ENCODE data around the gene CACNA1E.

Gene CACNA1E

DNA sequence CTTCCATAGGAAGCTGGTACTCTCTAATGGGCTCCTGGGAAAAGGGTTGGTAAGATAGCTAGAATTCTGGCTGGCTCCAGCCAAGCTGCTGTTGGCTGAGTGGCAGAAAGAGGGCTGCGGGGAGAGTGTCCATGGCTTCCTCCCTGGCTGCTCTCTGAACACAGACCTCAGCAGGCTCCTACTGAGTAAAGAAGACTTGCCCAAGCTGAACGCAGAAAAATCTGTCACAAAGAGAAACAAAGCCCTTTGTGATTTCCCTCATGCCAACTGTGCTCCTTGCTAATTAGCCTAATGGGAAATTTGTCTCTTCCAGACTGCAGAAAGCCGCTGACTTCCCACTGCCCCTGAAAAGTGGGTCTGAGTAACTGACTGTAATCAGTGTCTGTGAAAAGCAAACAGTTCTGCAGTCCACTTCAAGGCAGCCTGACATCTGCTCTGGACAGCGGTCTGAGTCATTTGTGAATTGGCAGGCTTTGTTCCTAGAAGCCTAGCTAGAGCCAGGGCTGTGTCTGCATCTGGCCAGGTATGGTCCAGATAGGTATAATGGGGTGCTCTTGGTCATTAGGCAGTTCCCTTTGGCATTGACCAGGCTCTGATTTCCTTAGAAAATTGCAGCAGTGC is 295.4 kb downstream of the CACNA1E start:
- no peak for DNase-seq

GRCh38 chr1:181779343-181779742 is 296.0 kb downstream of the CACNA1E start:
- no peak for DNase-seq

DNA sequence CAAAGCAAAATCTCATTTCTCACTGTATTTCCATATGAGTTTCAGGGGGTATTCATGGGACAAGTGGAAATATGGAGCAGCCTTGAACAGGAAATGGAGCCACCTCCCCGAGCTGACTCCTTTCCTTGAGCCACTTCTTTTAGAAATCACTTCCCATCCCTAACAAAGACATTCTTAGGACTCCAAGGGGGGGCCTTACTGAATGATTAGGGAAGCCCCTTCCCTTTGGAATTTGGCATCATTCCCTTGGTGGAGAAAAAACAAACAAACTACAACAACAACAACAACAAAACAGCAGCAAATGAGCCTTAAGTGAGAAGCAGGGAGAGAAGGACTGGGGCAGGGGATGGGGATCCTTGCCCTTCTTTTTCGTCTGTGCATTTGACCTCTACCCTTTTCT is 299.9 kb downstream of the CACNA1E start:
- no peak for DNase-seq

- no peak for DNase-seq
Measured at GRCh38 chr1:181784039-181784683, 300.8 kb downstream of the CACNA1E start.

GRCh38 chr1:181789395-181789794 is 306.1 kb downstream of the CACNA1E start:
- DNase-seq = no peak

DNA sequence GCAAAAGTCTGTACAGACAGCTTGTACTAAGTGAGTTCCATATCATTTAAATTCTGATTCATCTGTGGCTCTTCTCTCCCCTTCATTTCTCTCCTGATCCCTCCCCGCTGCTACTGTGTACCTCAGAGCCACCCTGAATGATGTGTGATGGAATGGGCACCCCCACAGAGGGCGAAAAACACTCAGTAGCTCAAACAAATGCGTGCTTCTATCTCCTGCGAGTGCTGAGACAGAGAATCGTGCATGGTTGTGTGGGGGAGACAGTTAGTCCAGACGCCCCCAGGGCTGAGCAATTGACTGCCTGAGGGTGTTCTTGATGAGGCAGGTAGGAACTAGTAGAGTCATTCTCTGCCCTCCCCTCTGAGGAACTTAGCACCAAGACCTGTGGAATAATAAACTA is 308.4 kb downstream of the CACNA1E start:
- no peak for DNase-seq

DNA sequence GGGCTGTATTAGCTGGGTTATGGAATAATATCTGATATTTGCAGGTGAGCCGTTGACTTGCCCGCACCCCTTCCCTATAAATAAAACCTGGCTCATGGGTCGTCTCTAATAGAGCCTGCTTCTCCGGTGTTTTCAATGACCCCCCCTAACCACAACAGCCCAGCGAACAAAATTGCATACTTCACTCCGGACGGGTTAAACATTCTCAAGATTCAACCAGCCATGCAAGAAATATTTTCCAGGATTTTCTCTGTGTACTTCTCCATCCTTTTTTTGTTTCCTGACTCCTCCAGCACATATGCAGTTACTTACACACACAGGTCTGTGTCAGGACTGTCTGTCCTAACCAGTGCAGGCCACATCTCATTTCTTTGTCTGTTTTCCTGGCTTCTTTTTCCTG is 310.5 kb downstream of the CACNA1E start:
- no peak for DNase-seq

DNA sequence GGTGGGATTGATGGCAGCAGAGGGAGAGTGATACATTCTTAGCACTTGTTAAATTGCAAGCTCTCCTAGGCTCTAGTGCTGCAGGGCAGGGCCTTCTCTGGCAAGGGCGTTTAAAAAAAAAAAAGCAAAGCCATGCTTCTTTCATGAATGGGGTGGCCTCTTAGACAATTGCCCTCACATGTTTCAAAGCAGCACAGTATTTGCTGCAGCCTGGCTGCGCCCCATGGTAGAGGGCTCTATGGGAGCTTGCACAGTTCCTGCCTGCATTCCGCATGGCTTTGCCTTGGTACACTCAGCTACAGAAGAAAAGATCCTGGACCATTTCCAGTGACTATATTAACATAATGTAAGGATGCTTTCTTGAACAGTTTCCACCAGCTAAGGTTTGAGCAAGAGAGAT is 311.0 kb downstream of the CACNA1E start:
- no peak for DNase-seq

DNA sequence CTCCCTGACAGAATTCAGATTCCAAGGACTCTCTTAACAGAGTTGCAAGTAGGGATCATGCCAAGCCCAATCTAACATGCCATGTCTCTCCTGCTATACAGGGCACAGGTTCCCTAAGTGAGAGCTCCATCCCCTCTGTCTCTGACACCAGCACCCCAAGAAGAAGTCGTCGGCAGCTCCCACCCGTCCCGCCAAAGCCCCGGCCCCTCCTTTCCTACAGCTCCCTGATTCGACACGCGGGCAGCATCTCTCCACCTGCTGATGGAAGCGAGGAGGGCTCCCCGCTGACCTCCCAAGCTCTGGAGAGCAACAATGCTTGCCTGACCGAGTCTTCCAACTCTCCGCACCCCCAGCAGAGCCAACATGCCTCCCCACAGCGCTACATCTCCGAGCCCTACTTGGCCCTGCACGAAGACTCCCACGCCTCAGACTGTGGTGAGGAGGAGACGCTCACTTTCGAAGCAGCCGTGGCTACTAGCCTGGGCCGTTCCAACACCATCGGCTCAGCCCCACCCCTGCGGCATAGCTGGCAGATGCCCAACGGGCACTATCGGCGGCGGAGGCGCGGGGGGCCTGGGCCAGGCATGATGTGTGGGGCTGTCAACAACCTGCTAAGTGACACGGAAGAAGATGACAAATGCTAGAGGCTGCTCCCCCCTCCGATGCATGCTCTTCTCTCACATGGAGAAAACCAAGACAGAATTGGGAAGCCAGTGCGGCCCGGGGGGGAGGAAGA is 315.0 kb downstream of the CACNA1E start:
- DNase-seq = no peak

DNA sequence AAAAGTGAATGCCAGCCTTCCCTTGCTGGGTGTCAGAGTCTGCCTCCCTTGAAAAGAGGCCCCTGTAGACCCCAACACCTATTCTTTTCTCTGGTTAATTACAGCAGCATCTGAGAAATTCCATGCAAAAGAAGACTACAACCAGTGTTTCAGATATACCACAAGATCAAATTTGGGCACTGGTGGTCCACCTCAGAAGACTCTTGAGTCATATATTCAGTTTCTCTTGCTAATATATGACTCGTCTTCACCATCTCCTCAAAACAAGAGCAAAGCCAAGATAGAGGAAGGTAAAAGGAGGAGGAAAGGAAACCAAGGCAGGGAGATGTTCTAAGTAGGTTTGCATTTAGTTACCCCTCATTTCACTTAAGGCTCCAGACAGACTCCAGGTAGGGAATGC is 318.3 kb downstream of the CACNA1E start:
- no peak for DNase-seq

GRCh38 chr1:181802466-181802865 is 319.1 kb downstream of the CACNA1E start:
- no peak for DNase-seq

DNA sequence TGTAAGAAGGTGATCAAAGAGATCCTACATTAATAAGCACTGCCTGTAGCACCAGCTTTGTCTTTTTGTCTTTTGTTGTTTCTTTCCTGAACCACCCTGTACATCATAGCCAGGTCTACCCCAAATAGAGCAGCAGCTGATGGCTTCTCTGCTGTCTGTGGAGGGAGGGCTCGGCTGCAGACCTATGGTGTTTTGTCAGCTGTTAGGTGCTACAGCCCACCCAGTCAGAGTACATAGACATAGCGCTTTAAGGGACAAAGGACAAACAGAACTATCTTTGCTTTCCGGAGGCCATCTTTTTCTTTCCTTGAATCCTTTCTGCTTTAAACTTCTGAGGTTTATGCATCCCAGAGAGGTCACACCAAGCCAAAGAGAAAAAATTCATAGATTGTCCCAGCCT is 320.1 kb downstream of the CACNA1E start:
- DNase-seq = no peak

DNA sequence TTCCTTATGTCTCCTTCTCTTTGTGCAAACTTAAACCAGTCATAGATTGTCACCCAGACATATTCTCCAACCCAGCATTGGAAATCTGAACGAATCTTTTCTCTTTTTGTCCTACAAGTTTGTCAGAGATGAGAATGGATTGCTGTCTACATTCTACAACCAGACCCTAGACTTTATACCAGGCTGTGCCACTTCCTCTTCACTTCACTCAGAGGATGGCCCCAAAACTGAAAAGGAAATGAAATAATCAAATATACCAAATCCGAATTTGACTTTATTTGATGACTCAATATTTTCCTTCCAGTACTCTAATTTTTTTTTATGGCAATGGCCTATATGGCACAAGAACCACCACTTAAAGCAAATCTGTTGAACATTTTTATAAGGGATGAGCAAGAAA is 321.7 kb downstream of the CACNA1E start:
- no peak for DNase-seq

GRCh38 chr1:181806746-181807145 is 323.4 kb downstream of the CACNA1E start:
- no peak for DNase-seq

GRCh38 chr1:181807251-181807650 is 323.9 kb downstream of the CACNA1E start:
- DNase-seq = no peak

GRCh38 chr1:181809991-181810545 is 326.8 kb downstream of the CACNA1E start:
- DNase-seq = no peak

DNA sequence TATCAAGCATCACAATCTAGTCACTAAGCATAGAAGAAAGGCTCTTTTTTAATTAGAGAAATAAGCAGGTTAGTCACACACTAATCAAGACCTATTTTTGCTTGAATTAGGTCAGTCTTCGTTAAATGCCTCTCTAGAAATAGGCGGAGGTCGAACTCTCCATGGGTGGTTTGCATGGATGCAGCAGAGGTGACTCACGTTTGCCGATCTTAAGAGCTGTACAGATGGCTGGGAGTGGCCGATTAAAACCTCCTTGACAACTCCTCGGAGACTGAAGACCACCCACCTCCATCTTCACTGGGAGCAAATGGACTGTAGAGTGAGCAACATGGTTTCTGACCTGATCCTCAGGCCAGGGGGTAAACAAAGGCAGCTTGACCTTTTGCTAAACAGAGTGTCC is 328.9 kb downstream of the CACNA1E start:
- no peak for DNase-seq

DNA sequence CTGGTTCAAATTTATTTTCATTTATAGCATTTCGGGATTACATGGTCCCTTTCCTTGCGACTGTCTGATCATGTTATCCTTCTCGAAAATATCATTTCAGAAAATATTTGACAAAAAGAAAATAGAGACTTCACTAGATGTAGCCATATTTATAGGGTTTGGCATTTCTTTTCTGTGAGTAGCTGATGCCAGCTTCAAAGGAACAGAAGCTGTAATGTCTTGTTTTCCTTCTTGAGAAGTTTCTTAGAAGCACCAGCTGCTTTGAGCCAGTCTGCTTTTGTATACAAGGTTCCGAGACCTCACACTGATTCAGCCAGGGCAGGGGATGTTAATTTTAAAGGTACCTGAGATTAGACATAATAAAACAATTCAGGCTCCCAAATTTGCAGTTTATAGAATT is 329.9 kb downstream of the CACNA1E start:
- no peak for DNase-seq

DNA sequence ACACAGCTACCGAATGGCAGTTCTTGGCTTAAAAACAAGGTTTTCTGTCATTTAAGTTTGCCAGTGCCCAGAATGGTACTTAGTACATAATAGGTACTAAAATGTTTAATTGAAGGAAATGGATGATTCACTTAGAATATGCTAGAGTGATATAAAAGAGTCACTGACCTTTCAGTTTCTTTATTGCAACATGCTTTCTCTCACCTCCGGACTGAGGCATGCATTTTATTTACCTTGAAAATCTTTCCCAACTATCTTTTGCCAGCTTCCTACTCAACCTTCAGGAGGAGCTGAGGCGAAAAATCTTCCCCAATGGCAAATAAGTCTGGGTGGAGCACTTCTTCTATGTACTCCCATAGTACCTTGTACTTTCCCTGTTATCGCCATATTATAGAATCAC is 333.3 kb downstream of the CACNA1E start:
- no peak for DNase-seq

GRCh38 chr1:181817091-181817490 is 333.8 kb downstream of the CACNA1E start:
- DNase-seq = no peak

DNA sequence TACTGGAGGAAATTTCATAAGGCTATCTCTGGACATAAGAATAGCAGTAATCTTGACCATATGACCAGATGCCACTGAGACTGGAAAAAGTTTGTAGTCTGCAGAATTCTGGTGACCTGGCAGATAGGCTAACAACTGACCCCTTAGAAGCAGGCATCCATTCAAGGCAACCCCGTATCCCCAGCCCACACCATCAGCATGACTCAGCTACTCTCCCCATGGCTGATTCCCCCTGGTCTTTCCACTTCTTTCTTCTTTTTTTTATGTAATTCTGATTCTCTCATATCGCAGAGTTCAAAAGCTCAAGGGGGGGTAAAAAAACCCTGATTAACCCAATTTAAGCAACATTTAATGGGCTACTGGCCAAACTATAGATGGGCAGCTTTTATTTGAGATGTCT is 335.1 kb downstream of the CACNA1E start:
- DNase-seq = no peak

DNA sequence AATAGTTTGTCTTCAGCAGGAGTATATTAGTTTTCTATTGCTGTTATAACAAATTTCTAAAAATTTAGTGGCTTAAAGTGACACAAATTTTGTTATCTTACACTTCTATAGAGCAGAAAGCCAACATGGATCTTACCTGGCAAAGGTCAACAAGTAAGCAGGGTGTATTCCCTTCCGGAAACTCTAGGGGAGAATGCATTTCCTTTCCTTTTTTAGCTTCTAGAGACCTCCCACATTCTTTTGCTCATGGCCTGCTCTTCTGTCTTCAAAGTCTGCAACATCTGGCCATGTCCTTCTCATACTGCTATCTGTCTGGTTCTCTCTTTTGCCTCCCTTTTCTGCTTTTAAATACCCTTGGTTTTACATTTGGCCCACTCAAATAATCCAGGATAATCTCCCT is 335.6 kb downstream of the CACNA1E start:
- no peak for DNase-seq

DNA sequence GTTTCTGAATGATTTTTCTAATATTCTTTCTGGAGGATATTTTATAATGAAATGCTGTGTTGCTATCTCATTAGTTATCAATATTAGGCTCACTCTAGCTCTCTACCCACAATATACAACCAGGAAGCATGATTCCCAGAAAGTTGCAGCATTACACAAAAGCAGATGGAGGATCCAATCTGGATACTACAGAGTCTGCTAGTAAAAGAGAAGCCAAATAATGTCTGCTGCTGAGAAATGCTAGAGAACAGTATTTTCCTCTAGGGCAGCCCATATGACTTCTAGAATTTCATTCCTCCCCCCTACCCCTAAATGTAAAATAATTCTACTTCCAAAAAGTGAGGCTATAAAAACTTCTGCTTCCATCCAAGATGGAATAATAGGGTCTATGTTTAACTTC is 338.4 kb downstream of the CACNA1E start:
- DNase-seq = no peak
